HepG2 (cell line): Measurements from ENCODE around the gene CKS1B. TPM values are rescaled to one million over a fixed set of nuclear protein-coding genes. Genes with fewer than 3 reads are reported as not detected.

Source experiments
- DNMT1 ChIP-seq: sonication (generic); formaldehyde crosslinking; IDR thresholded peaks from 2 replicates; pipeline ENCODE4 v1.5.1; 2020; ENCODE audit warnings: mild to moderate bottlenecking, missing genetic modification reagents
- GMEB2 ChIP-seq: IDR thresholded peaks from 2 replicates; pipeline ENCODE4 v1.6.1; 2016; ENCODE audit warnings: missing biosample characterization, missing genetic modification reagents, low read depth
- GPN1 ChIP-seq: sonication (generic); formaldehyde crosslinking; IDR thresholded peaks from 2 replicates; pipeline ENCODE4 v1.5.1; 2020; ENCODE audit warnings: missing genetic modification reagents, borderline replicate concordance
- HCFC1 ChIP-seq: fragments of 150-350 bp; IDR thresholded peaks from 2 replicates; pipeline ENCODE4 v1.6.1; 2014; ENCODE audit warnings: low read depth, low read length
- IRF2 ChIP-seq: IDR thresholded peaks from 2 replicates; pipeline ENCODE4 v1.6.1; 2018; ENCODE audit warnings: missing genetic modification reagents, missing compliant biosample characterization
- MEIS1 ChIP-seq: sonication (generic); formaldehyde crosslinking; IDR thresholded peaks from 2 replicates; pipeline ENCODE4 v1.9.0; 2021; ENCODE audit warnings: mild to moderate bottlenecking, missing genetic modification reagents, moderate library complexity, borderline replicate concordance
- MIXL1 ChIP-seq: IDR thresholded peaks from 2 replicates; pipeline ENCODE4 v1.6.1; 2016
- MXI1 ChIP-seq: IDR thresholded peaks from 3 replicates; pipeline ENCODE4 v1.6.1; 2012; ENCODE audit warnings: low read depth, low read length, inconsistent platforms, borderline replicate concordance
- PITX1 ChIP-seq: sonication (generic); formaldehyde crosslinking; IDR thresholded peaks from 2 replicates; pipeline ENCODE4 v1.5.1; 2020; ENCODE audit warnings: mild to moderate bottlenecking, missing genetic modification reagents
- PPARG ChIP-seq: conservative IDR thresholded peaks from 2 replicates; pipeline ENCODE4 v1.6.1; 2016; ENCODE audit warnings: missing biosample characterization, missing genetic modification reagents
- SOX13 ChIP-seq, 3 experiments: fragments of 450-650 bp in 1 of 3; sonication (generic) in 1 of 3; formaldehyde crosslinking in 1 of 3; IDR thresholded peaks in 2 of 3; conservative IDR thresholded peaks in 1 of 3; 2 replicates each; pipeline versions ENCODE4 v1.5.0 to v1.6.1; 2016 to 2020; ENCODE audit warnings: antibody characterized with exemption in 1 of 3, mild to moderate bottlenecking in 1 of 3, missing compliant biosample characterization in 1 of 3, missing genetic modification reagents in 1 of 3, moderate library complexity in 1 of 3
- TBP ChIP-seq: sonication (generic); formaldehyde crosslinking; IDR thresholded peaks from 2 replicates; pipeline ENCODE4 v1.5.0; 2020; ENCODE audit warnings: missing genetic modification reagents
- ZNF121 ChIP-seq: sonication (generic); formaldehyde crosslinking; IDR thresholded peaks from 2 replicates; pipeline ENCODE4 v1.5.0; 2020; ENCODE audit warnings: mild to moderate bottlenecking, missing genetic modification reagents
- ZNF232 ChIP-seq: sonication (generic); formaldehyde crosslinking; IDR thresholded peaks from 2 replicates; pipeline ENCODE4 v1.4.0; 2020; ENCODE audit warnings: missing genetic modification reagents, borderline replicate concordance
- ZNF383 ChIP-seq: sonication (generic); formaldehyde crosslinking; IDR thresholded peaks from 2 replicates; pipeline ENCODE4 v1.4.0; 2020; ENCODE audit warnings: missing genetic modification reagents, mild to moderate bottlenecking, borderline replicate concordance
- ZNF460 ChIP-seq: sonication (generic); formaldehyde crosslinking; IDR thresholded peaks from 2 replicates; pipeline ENCODE4 v1.5.1; 2020; ENCODE audit warnings: missing genetic modification reagents, mild to moderate bottlenecking, borderline replicate concordance
- ZNF468 ChIP-seq: sonication (generic); formaldehyde crosslinking; IDR thresholded peaks from 2 replicates; pipeline ENCODE4 v1.8.0; 2022; ENCODE audit warnings: mild to moderate bottlenecking, moderate library complexity, missing genetic modification reagents
- ZNF567 ChIP-seq: sonication (generic); formaldehyde crosslinking; IDR thresholded peaks from 2 replicates; pipeline ENCODE4 v1.8.1; 2023; ENCODE audit warnings: mild to moderate bottlenecking, missing genetic modification reagents, borderline replicate concordance
- ZNF639 ChIP-seq: conservative IDR thresholded peaks from 2 replicates; pipeline ENCODE4 v1.6.1; 2018; ENCODE audit warnings: missing genetic modification reagents
- ZNF839 ChIP-seq: sonication (generic); formaldehyde crosslinking; IDR thresholded peaks from 2 replicates; pipeline ENCODE4 v1.4.0; 2020; ENCODE audit warnings: missing genetic modification reagents, mild to moderate bottlenecking, borderline replicate concordance
- polyA plus RNA-seq, 8 experiments: library from polyadenylated mRNA; depleted of rRNA in 3 of 8; stranded (reverse) in 7 of 8; unstranded in 1 of 8; fragments of >200 nt; fragmentation: Illumina TruSeq in 4 of 8; extraction: Trizol in 4 of 8; gene quantifications; 2 replicates each; pipeline versions ENCODE4 v1.2.1 to v1.2.3, GENCODE V29; 2011 to 2016; ENCODE audit warnings: low read depth in 4 of 8, missing spikeins in 1 of 8, mixed read lengths in 1 of 8; ENCODE audit not compliant: insufficient read depth in 1 of 8
- total RNA-seq, 5 experiments: library from RNA; depleted of rRNA; stranded (reverse); fragments of >200 nt; fragmentation: Illumina TruSeq; extraction: Trizol; gene quantifications; 2 replicates each; pipeline ENCODE4 v1.2.3, GENCODE V29; 2016; ENCODE audit warnings: low read depth in 1 of 5
- TF ChIP-seq, protein P1 (sequence below): sonication (generic); formaldehyde crosslinking; IDR thresholded peaks from 2 replicates; pipeline ENCODE4 v1.5.0; 2020; ENCODE audit warnings: missing genetic modification reagents, mild to moderate bottlenecking, borderline replicate concordance
- TF ChIP-seq, protein P2 (sequence below): sonication (generic); formaldehyde crosslinking; IDR thresholded peaks from 2 replicates; pipeline ENCODE4 v1.5.0; 2020; ENCODE audit warnings: mild to moderate bottlenecking, missing genetic modification reagents

The CKS1B gene
- total and polyA plus RNA-seq, 2 of the 13 experiments (the other 11 are each of a cell fraction or from before 2014, with no cell fraction given) = 217 to 222 TPM

DNA sequence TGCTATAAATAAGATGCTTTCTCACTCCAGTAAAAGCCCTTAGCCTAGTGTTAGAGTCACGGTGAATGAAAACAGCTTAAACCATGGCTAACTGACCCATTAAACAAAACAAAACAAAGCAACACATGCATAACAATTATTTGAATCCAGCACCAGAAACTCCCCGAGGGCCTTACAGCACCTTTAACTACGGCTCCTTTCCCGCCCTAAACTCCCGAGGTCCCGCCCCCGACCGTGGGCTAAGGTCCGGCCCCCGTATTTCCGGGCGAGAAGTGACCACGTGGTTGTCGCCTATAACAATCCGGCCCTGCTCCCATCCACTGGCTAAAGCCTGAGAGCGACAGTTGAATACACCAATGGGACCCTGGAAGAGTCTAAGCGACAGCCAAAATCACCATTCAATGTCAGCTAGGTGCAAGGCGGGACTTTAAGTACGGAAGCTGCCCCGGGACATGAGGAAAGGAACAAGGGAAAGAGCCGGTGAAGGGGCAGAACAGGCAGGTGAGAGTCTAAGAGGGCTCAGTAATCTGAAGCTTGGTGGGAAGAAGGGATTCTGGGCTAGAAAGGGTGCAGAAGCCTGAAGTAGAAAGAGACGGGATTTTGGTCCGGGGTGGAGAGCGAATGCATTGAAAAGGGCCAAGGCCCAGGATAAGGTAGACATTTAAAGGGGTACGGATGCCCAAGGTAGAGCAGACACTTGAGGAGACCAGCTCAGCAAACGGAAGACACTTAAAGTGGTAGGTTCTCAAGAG, 8.6 kb downstream of the CKS1B start, which contains the start of gene FLAD1 (continued):
- TF ChIP-seq, protein P1, sequence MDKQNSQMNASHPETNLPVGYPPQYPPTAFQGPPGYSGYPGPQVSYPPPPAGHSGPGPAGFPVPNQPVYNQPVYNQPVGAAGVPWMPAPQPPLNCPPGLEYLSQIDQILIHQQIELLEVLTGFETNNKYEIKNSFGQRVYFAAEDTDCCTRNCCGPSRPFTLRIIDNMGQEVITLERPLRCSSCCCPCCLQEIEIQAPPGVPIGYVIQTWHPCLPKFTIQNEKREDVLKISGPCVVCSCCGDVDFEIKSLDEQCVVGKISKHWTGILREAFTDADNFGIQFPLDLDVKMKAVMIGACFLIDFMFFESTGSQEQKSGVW (CRISPR knock-in tag) = no peak
- TF ChIP-seq IRF2 (CRISPR knock-in tag) = peak; percentile 78
- TF ChIP-seq ZNF383 (CRISPR knock-in tag) = no peak
- 0 out of 2 replicates have a peak, but pooled peaks have one; percentile 14 for TF ChIP-seq GMEB2 (CRISPR knock-in tag)
- TF ChIP-seq ZNF468 (CRISPR knock-in tag) = no peak
- no peak for TF ChIP-seq GPN1 (CRISPR knock-in tag)
- TF ChIP-seq TBP (CRISPR knock-in tag) = no peak
- TF ChIP-seq ZNF839 = no peak
- TF ChIP-seq DNMT1 (CRISPR knock-in tag) = no peak
- peak; percentile 51; the same call in 1 of the 2 replicates for TF ChIP-seq MIXL1 (CRISPR knock-in tag)
- TF ChIP-seq, protein P2, sequence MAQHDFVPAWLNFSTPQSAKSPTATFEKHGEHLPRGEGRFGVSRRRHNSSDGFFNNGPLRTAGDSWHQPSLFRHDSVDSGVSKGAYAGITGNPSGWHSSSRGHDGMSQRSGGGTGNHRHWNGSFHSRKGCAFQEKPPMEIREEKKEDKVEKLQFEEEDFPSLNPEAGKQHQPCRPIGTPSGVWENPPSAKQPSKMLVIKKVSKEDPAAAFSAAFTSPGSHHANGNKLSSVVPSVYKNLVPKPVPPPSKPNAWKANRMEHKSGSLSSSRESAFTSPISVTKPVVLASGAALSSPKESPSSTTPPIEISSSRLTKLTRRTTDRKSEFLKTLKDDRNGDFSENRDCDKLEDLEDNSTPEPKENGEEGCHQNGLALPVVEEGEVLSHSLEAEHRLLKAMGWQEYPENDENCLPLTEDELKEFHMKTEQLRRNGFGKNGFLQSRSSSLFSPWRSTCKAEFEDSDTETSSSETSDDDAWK = no peak
- no peak for TF ChIP-seq SOX13 (IDR thresholded peaks at IDR 0.05)
- no peak for TF ChIP-seq SOX13 (CRISPR knock-in tag; conservative IDR thresholded peaks at IDR 0.05 in 1 of 2, IDR thresholded peaks at IDR 0.05 in 1 of 2)
- no peak for TF ChIP-seq ZNF460 (CRISPR knock-in tag)
- peak; percentile 29; the same call in 1 of the 2 replicates for TF ChIP-seq ZNF639 (CRISPR knock-in tag)
- TF ChIP-seq ZNF121 = no peak
- peak; percentile 44; the same call in 1 of the 2 replicates for TF ChIP-seq PITX1 (CRISPR knock-in tag)
- TF ChIP-seq HCFC1 = no peak
- TF ChIP-seq ZNF232 (CRISPR knock-in tag) = peak; percentile 42; the same call in 1 of the 2 replicates
- peak; percentile 94; the same call in 2 of the 3 replicates for TF ChIP-seq MXI1
- TF ChIP-seq MEIS1 (CRISPR knock-in tag) = no peak
- TF ChIP-seq ZNF567 (CRISPR knock-in tag) = no peak
- TF ChIP-seq PPARG (CRISPR knock-in tag) = no peak
